Ecto neural progenitor cell (in vitro differentiated cells): ENCODE data around the gene HMX3.

Experiments used
- DNase-seq: peaks from one replicate; pipeline ENCODE4 v3.0.0-alpha.2; 2018; ENCODE audit warnings: low spot score

The HMX3 gene

DNA sequence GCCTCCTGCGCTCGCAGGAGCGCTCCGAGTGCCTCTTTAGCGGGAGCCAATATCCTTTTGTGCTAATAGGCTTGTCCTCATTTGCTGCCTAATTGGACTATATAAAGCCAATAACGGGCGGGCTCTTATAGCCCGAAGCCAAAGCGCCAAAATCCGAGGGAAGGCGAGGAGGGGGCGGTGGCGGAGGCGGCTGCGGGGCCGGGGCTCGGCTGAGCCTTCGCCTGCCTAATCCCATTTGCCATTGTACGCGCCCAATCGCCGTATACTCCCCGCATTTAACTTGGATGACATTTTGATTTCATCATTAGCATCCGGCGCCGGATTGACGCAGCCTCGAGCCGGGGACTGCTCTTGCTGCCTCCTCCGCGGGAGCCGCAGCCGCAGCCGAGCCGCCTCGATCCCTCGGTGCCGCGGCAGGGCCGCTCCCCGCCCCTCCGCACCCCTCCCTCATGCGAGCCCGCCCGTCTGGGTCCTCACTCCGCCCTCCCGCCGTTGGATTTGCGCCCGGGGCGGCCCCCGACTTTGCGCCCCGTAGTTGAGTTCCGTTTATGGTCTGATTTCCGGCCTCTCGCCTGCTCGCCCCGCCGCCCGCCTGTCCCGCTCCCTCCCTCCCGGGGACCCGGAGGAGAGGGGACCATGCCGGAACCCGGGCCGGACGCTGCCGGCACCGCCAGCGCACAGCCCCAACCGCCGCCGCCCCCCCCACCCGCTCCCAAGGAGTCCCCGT is at the start of gene HMX3:
TSS of gene HMX3 (plus strand) at position 556 of the 727 bp plus-strand sequence. CDS start at position 637, 81 bp downstream.
- peak; percentile 82 for DNase-seq

GRCh38 chr10:123086281-123086680 is 49.5 kb upstream of the HMX3 start:
- no peak for DNase-seq

GRCh38 chr10:123087348-123087747 is 48.4 kb upstream of the HMX3 start:
- DNase-seq = no peak

DNA sequence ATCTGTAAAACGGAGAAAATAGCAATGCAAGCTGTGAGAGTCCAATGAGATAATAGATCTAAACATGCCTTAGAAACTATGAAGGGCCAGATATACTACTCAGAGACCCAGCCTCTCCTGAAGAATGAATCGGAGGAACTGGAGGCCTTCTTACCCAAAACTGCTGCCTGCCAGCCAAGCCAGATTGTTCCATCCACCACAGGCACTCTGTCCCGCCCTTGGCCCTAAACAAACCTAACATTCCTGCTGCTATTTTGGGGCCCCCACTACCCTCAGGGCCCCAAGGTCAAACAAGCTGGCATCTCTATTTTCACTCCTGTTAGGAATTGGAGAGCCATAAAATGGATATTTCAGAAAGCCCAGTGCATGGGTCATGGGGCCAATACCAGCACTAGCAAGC is 48.0 kb upstream of the HMX3 start:
- DNase-seq = no peak

GRCh38 chr10:123092635-123093414 is 42.9 kb upstream of the HMX3 start:
- DNase-seq = no peak

- DNase-seq = no peak
These were observed 42.3 kb upstream of the HMX3 start for GRCh38 chr10:123093489-123093888.

DNA sequence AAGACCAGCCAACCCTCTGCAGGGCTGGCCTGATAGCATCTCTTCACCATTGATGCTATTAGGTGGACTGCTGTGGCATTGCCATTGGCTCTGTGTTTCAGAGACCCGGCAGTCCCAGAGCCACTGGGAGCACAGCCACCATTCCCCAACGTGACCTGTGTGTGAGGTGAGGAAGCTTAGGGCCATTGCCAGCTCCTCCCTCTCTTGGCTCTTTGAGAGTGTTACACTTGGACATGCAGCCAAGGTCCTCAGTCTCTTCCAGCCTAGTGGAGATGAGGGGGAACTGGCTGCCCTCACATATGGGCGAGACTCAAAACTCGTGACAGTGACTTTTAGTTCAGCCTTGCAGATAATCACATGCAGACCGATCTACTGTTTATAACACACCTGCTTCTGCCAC is 39.3 kb upstream of the HMX3 start:
- DNase-seq = no peak

DNA sequence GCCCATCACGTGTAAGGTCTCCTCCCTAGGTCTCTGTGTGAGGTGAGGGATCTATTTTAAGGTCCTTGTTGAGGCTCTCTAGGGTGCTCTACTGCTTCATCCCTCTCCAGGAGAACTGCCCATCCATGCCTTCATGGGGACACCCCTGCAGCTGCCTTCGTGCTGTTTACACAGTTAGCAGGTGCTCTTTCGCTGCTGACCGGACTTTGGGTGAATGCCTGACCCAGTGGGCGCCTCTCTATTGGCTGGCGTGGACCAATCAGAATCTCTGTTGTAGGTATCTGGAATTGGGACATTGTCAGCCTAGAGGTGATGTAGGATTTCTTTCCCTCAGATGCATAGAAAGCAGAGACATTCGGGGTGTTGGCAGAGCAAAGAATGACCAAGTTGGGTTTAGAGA is 38.7 kb upstream of the HMX3 start:
- DNase-seq = no peak

GRCh38 chr10:123100030-123100762 is 35.6 kb upstream of the HMX3 start:
- DNase-seq = no peak

DNA sequence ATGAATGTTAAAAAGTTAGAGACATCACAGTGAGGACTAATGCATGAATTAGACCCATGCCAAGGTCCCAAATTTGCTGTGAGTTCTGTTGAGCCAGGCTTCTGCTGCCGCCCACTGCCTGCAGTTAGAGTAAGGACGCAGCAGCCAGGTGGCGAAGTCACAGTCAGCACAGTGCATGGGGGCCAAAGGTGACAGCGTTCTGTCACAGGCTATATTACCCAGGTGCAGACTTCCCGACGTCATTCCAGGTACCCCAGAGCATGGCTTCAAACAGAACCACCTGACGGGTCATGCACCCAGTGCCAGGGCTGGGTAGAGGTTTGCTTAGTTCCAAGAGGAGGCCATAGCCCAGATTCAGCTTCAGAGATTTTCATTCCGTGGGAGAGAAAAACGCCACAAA is 33.9 kb upstream of the HMX3 start:
- DNase-seq = no peak

- no peak for DNase-seq
These were observed 33.1 kb upstream of the HMX3 start for GRCh38 chr10:123102673-123103072.

DNA sequence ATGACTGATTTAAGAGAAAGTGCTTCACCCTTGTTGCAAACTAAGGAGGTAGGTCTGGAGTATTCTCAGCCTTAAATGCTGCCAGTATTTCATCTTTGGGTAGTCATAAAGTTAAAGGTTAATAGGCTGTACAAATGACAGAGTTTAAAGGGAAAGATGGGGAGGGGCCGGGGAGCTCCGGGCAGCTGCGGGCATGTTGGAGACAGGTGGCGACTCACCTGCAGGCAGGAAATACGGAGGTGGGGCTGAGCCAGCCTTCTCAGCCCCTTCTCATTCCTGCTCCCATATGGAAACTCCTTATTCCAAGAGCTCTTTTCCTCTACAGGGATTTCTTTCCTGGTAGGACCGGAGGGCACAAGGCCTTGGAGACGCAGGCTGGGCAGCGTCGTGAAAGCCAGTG is 31.8 kb upstream of the HMX3 start:
- no peak for DNase-seq

DNA sequence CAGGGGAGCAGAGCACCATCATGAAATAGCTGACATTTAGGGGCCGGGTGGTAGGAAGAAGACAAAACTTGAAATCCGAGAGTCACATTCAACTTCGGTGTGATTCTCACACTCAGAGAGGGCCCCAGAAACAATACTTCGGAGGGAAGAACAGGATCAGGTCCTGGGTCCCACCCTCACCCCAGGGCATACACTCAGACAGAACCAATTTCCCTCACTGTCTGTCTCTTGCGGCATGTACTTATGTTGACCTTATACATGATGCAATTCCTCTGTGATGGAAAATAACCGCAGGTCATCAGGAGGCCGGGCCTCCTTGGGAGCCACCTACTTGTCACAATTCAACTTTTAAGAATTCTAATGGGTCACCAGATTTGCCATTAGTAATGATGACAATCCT is 26.3 kb upstream of the HMX3 start:
- DNase-seq = no peak

DNA sequence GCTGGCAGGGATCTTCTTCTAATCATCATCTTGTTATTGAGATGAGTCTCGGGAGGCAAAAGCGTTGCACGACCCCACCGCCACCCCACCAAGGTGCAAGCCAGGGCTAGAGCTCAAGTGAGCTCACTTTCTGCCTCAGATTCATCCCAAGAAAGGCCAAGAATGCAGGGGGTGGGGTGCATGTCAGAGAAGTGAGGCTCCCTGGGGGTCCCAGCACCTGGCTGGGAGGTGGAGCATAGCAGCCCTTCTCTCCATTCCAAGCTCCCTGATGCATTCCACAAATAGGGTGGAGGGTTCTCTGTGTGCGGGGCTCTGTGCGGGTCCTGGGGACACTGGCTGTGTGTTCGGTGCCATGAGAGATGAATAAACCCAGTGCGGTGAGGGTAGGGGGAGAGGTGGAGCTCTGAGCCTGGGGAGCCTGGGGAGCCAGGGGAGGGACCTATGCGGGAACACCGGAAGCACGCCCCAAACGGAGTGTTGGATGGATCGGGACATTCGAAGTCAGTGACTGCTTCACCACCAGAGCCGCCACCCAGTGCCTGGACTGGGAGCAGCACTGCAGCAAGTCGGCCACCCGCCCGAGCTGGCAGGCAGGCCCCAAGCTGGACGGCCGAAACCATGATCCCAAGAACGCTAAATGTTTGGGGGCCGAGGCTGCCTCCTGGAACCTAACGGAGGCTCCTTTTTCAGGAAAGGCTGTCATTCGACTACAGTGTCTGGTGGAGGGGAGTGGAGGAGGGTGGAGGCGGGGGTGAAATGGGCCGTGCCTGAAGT is 17.9 kb upstream of the HMX3 start:
- peak; percentile 64 for DNase-seq

GRCh38 chr10:123119081-123119480 is 16.7 kb upstream of the HMX3 start:
- DNase-seq = no peak

GRCh38 chr10:123126246-123126645 is 9.5 kb upstream of the HMX3 start:
- DNase-seq = no peak

GRCh38 chr10:123129618-123130271 is 6.0 kb upstream of the HMX3 start:
- no peak for DNase-seq

- peak; percentile 92 for DNase-seq
These were observed 2.9 kb upstream of the HMX3 start for GRCh38 chr10:123132576-123133477.

DNA sequence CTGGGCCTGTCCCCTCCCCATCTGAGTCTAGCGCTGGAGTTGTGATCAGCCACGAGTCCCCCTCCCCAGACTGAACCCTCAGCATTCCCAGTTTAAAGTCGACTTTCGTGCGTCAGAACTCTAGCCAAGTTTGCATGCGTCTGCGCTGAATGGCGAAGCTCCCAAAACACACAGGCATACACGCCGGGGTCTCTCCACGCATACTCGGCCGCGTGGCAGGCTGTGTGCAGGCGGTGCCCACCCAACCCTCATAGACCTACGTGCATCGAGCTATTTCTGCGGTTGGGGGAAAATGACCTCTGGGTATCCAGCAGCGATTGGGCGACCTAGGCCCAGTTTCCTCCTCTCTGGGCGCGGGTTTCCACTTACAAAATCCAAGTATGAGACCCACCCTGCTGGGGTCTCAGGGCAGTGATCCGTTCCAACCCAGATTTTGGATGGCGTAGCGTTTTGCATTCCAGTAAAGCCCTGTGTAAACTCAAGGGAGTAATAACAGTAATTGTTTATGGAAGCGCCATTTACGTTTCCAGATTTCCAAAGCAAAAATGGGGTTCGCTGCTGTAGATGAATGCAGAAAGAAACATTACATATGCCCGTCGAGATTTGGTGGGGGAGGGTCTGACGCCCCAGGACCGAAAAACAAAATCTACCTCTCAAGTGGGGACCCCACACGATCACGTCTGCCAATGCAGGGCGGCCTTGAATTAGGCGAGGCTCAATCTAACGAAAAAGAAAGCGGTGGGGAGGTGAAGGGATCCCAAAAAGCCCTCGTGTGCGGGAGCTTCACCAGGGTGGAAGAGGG is 2.0 kb upstream of the HMX3 start:
- DNase-seq = peak; percentile 43
